Measurements from ENCODE around the gene DLEU7.

The DLEU7 gene

GRCh38 chr13:50843257-50844083 is at the start of gene DLEU7:
TSS of gene DLEU7 (minus strand) at chr13:50843692. CDS start at chr13:50843646, 46 bp downstream.
- DNase-seq = no peak

- DNase-seq = peak; percentile 76
These were observed 48.9 kb upstream of the DLEU7 start for GRCh38 chr13:50892210-50892944.

GRCh38 chr13:50891206-50891605 is 47.7 kb upstream of the DLEU7 start:
- DNase-seq = no peak

- no peak for DNase-seq
These were observed 45.8 kb upstream of the DLEU7 start for GRCh38 chr13:50889317-50889716.

- DNase-seq = no peak
These were observed 44.9 kb upstream of the DLEU7 start for GRCh38 chr13:50888362-50888761.

DNA sequence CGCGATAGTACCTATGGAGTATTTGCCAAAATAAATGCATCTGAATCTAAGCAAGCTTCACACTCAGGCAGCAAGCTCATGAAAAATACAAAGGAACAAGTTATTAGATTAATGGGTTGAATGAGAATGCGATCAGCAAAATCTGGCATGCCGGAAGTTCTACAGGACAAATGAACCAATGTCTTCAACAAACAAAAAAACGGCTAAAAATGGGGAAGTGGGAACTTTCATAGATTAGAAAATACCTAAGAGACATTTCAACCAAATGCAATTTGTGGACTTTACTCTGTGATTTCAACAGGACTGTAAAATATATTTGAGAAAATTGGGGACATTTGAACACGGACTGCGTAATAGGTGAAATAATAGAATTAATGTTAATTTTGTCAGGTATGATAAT is 43.7 kb upstream of the DLEU7 start:
- DNase-seq = no peak

- DNase-seq = no peak
These were observed 40.8 kb upstream of the DLEU7 start for GRCh38 chr13:50884265-50884664.

DNA sequence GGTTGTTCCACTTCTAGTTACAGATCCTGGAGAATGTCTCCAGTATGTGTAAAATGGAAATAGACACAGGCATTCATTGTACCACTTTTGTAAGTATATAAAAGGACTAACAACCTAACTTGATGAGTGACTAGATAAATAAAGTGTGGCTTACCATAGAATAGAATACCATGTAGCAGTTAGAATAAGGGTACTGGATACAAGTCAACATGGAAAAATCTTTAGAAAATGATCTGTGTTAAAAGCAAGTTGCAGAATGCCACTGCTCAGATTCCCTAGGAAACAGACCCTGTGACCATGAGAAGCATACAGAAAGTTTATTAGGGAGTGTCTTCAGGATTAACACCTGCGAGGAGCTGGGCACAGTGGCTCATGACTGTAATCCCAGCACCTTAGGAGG is 40.2 kb upstream of the DLEU7 start:
- DNase-seq = no peak

- DNase-seq = no peak
These were observed 39.4 kb upstream of the DLEU7 start for GRCh38 chr13:50882816-50883435.

GRCh38 chr13:50873991-50874390 is 30.5 kb upstream of the DLEU7 start:
- DNase-seq = no peak

GRCh38 chr13:50873467-50873866 is 30.0 kb upstream of the DLEU7 start:
- no peak for DNase-seq

DNA sequence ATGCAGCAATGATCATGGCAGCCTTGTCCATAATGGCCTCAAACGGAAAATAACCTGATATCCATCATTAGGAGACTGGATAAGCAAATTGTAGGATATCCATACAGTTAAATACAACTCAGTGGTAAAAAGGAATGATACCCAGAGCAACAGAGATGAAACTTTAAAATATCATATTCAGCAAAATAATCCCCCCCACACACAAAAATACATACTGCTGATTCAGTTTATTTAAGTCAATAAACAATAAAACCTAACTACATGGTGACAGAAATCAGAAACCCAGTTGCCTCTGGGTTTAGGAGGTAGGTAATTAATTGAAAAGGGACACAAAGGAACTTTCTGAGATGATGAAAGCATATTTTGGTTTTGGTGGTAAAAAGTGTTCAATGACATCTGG is 27.9 kb upstream of the DLEU7 start:
- no peak for DNase-seq

DNA sequence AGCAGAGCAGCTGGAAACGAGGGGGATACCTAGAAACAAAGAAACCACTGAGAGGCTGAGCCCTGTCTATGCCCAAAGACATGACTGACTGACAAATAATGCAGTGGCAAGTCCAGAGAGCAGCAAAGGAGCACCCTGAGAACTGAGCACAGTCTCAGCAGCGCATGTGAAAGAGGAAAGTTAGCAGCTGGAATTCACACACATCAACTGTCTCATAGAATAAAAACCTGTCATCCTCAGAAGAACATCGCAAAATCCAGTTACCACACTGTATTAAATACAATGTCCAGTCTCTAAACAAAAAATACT is 24.1 kb upstream of the DLEU7 start:
- no peak for DNase-seq

GRCh38 chr13:50866817-50867636 is 23.5 kb upstream of the DLEU7 start:
- DNase-seq = no peak

GRCh38 chr13:50864492-50864891 is 21.0 kb upstream of the DLEU7 start:
- no peak for DNase-seq

- DNase-seq = no peak
These were observed 12.2 kb upstream of the DLEU7 start for GRCh38 chr13:50855681-50856080.

DNA sequence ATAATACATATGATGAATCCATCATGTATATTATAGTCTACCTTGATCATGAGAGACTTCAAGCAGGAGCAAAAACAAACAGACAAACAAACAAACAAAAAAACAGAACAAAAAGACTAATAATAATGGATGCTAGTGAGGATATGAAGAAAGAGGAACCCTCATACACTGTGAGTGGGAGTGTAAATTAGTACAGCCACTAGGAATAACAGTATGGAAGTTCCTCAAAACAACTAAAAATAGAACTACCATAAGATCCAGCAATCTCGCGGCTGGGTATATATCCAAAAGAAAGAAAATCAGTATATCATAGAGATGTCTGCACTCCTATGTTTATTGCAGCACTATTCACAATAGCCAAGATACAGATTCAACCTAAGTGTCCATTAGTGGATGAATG is 7.0 kb upstream of the DLEU7 start:
- no peak for DNase-seq

GRCh38 chr13:50847501-50847900 is 4.0 kb upstream of the DLEU7 start:
- no peak for DNase-seq

DNA sequence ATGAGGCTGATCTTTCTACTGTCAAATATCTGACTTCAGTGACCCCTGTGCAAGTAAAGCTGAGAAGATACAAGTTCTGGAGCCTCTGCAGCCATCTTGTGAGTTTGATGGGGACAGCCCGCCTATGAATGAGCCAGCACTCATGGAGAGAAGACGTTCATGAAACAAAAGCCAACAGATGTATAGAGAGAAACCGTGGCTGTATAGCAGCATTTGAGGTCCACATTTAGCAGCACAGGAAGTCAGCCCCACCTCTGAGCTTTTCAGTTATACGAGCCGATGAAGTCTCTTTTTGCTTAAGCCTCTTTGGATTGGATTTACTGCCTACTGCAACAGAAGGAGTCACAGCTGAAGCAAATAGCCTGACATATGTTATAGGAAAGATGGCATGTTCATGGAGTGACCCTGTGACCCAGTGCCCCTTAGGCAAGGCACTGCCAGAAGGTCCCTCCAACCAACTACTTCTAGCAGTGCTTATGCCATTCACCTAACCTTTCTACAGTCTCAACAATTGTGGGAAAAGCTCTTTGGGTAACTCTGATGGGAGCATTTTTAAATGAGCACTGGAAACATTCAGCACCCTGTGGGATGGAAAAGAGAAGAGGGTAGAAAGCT is 3.5 kb upstream of the DLEU7 start:
- no peak for DNase-seq

DNA sequence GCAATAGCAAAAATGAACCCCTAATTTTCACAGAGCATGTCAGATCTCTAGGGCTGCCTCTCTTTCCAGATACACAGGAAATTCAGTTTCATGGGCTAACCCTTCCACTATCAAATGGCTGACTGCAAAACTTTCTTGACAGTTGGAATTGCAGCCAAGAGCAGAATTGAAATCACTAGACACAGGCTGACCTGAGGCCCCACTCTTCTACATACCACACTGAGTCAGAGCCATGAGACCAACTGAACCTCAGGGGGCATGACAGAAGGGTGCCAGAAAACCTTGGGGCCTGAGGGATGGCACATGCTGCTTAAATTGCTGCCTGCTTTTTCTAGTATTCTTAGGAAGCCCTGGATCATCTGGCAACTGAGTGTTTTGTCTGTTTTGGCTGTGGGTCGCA is 1.7 kb upstream of the DLEU7 start:
- no peak for DNase-seq

DNA sequence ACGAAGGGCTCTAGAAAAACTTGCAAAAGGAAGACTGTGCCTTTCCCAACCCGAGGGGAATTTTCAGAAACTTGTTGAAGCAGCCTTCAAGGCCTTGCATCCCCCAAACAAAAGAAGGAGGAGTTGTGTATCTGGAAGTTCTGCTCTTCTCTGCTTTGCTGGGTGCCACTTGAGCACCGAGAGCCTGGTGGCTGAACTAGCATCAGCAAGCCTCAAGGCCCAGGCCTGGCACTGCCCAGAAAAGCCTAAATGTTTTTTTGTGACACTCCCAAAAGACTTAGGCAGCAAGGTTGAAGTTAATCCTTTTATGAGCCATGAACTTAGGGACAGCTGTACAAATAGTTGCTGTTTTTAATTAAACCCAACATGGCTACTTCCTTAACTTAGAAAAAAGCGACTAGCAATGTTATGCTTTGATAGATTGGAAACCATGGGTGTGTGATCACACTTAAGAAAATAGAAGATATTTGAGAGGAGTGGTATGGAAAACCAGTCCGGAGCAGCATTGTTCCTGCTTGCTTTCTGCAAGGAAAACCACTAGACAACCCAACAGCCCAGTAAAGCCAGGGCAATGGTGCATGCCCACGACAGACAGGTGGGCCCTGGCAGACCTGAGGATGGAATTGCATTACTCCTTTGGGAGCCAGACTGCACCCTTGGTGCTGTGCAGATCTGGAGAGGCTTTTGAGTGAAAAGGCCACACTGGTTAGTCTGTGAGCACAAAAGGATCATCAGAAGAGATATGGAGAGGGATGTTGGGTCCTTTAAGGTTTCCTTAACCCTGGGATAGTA is 788 bp upstream of the DLEU7 start:
- DNase-seq = no peak

GRCh38 chr13:50842990-50843256 is 569 bp downstream of the DLEU7 start:
- no peak for DNase-seq
